HAP-1 (cell line): ENCODE measurements around the gene AMFR.
A peak's percentile ranks its signal among the peaks of the same experiment; 100 is the strongest.

ENCODE experiments used
- DNase-seq, 2 experiments: peaks; one replicate each; pipeline ENCODE4 v3.0.0-alpha.2; 2016 to 2020; ENCODE audit warnings: low spot score in 2 of 2
- H3K27me3 ChIP-seq: fragments of 250-450 bp; sonication (Bioruptor Pico); 2 replicates; pipeline ENCODE4 v1.5.1; 2020; ENCODE audit warnings: low read depth, mild to moderate bottlenecking, moderate library complexity
- H3K36me3 ChIP-seq: fragments of 250-450 bp; sonication (Bioruptor Pico); replicated peaks from 2 replicates; pipeline ENCODE4 v1.5.1; 2020; ENCODE audit warnings: mild to moderate bottlenecking
- H3K4me1 ChIP-seq: fragments of 250-450 bp; sonication (Bioruptor Pico); 2 replicates; pipeline ENCODE4 v1.5.1; 2020; ENCODE audit warnings: mild to moderate bottlenecking
- H3K4me3 ChIP-seq: fragments of 250-450 bp; sonication (Bioruptor Pico); 2 replicates; pipeline ENCODE4 v1.5.1; 2020; ENCODE audit warnings: mild to moderate bottlenecking, moderate library complexity
- H3K9me3 ChIP-seq: fragments of 250-450 bp; sonication (Bioruptor Pico); 2 replicates; pipeline ENCODE4 v1.5.1; 2020; ENCODE audit warnings: mild to moderate bottlenecking, moderate library complexity
- in situ Hi-C: fragments of 300-500 bp; cut with MboI; formaldehyde crosslinking; loops from 3 replicates; pipeline ENCODE4 v1.14.3; 2020; ENCODE audit warnings: low sequenced_read_pairs, inconsistent platforms, mixed read lengths

Gene AMFR

DNA sequence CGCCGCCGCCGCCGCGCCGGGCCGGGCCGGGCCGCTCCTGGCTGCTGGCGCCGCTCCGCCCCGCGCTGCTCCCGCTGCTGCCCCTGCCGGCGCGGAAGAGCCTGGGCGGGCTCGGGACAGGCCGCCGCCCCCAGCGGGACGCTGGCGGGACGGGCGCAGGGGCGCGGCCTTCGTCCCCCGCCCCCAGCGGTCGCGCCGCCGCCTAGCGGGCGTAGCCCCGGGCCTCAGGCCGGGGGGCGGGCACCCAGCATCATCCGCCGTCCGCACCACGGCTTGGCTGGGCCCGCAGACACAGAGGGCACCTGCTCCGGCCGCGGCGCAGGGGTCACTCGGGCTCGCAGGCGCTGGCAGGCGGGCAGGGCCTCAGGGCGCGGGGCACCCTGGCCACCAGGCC lies at the start of gene AMFR:
Gene AMFR, minus strand, starts transcription at position 107 of the 394 bp plus-strand sequence. CDS start 218 bp downstream, outside the sequence.
- in situ Hi-C loops, result loop anchor here (25.0 kb wide), 1 partner anchor 112 kb away; no protein-coding TSS in a partner anchor
- Histone ChIP-seq H3K4me1 (peaks cover 39% of the 10 kb centered on the region), H3K9me3 (no peaks in the 10 kb centered on the region), H3K36me3 (peaks cover 2% of the 10 kb centered on the region), H3K4me3 (peak within 1 kb of the TSS; percentile 49), H3K27me3 (no peaks in the 10 kb centered on the region)
- DNase-seq, result peak; percentile 73 to 75

DNA sequence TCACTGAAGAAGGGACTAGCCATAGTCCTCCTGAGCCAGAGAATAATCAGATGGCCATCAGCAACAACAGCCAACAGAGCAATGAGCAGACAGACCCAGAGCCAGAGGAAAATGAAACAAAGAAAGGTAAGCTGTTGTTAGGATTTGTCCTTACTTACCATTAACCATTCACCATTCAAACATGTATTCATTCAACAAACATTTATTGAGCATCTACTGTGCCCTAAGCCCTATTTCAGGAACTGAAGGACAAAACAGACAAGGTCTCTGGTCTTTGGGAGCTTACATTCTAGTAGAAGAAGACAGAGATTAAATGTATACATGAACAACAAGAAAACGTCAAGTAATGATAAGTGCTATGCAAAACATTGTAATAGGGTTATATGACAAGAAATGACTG lies 45.3 kb upstream of the AMFR start:
- DNase-seq, result no peak
- no peaks in the 10 kb centered on the region for H3K9me3 ChIP-seq
- H3K4me3 ChIP-seq, result no peak overlapping the region
- no peaks in the 10 kb centered on the region for H3K4me1 ChIP-seq
- no peaks in the 10 kb centered on the region for H3K27me3 ChIP-seq
- peaks cover 82% of the 10 kb centered on the region for H3K36me3 ChIP-seq
- in situ Hi-C loops, result no loop called here

DNA sequence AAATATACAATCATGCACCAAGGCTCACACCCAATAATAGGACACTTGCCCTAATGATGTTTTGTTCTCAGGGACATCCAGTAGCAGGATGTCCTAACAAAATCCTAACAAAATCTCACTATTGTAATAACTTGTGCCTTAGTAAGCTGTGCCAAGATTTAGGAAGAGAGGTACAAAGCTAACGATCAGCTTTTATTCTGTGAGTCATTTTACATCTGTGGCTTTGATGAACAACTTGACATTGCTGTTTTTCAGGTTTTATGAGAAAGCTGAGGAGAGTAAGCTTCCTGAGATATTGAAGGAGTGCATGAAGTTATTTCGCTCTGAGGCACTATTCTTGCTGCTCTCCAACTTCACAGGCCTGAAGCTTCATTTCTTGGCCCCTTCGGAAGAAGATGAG lies 44.9 kb upstream of the AMFR start:
- Histone ChIP-seq H3K36me3 (peaks cover 82% of the 10 kb centered on the region), H3K27me3 (no peaks in the 10 kb centered on the region), H3K4me1 (no peaks in the 10 kb centered on the region), H3K4me3 (no peak overlapping the region), H3K9me3 (no peaks in the 10 kb centered on the region)
- in situ Hi-C loops, result no loop called here
- no peak for DNase-seq

DNA sequence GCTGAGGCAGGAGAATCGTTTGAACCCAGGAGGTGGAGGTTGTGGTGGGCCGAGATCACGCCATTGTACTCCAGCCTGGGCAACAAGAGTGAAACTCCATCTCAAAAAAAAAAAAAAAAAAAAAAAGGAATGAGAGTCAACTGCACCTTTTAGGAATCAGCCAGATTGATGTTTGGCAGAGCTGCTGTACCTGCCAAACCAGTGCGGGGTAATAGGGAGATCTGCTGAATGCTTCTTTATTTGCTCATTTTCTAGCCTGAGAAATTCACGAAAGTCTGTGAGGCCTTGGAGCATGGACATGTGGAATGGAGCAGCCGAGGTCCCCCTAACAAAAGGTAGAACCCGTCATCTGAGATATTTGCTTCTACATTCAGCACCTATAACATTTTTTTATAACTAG lies 44.4 kb upstream of the AMFR start:
- no peaks in the 10 kb centered on the region for H3K9me3 ChIP-seq
- H3K4me3 ChIP-seq, result no peak overlapping the region
- in situ Hi-C loops, result no loop called here
- H3K4me1 ChIP-seq, result no peaks in the 10 kb centered on the region
- H3K27me3 ChIP-seq, result no peaks in the 10 kb centered on the region
- H3K36me3 ChIP-seq, result peaks cover 81% of the 10 kb centered on the region
- no peak for DNase-seq

DNA sequence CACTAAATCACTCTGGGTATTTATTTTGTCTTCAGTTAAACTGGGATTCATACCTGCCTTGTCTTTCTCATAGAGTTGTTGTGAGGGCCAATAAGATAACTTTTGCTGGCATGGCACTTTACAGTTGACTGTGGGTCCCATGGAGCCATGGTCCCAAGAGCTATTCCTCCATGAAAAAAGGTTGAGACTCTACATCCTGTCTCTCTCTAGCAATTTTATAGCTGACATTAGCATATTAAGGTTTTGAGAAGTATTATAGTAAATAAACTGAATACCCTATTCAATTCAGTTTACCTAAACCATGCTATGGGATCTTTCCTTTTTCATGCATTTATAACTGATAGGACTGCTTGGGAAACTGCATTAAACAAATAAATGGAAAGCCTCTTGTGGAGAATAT lies 43.5 kb upstream of the AMFR start:
- DNase-seq, result no peak
- H3K4me1 ChIP-seq, result no peaks in the 10 kb centered on the region
- H3K4me3 ChIP-seq, result no peak overlapping the region
- in situ Hi-C loops, result no loop called here
- no peaks in the 10 kb centered on the region for H3K9me3 ChIP-seq
- H3K27me3 ChIP-seq, result no peaks in the 10 kb centered on the region
- peaks cover 89% of the 10 kb centered on the region for H3K36me3 ChIP-seq

DNA sequence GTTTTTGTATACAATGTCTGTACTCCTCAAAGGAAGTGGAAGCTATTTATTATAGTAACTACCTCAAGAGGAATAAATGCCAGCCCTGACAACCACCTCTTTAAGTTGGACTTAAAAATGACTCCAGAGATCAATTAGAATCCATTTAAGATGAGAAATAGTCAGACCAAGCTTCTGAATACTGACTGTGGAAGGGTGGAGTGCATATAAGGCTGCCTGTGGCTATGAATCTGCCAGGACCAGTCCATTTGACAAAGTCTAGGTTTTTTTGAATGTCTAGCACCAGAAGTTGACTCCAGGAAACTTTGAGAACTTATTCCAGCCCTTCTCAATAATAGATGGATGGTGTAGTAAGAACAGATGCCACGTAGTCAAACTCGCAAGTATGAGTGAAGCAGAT lies 41.0 kb upstream of the AMFR start:
- no peaks in the 10 kb centered on the region for H3K4me1 ChIP-seq
- DNase-seq, result no peak
- H3K27me3 ChIP-seq, result no peaks in the 10 kb centered on the region
- no peaks in the 10 kb centered on the region for H3K9me3 ChIP-seq
- H3K36me3 ChIP-seq, result peaks cover 82% of the 10 kb centered on the region
- no peak overlapping the region for H3K4me3 ChIP-seq
- in situ Hi-C loops, result no loop called here

DNA sequence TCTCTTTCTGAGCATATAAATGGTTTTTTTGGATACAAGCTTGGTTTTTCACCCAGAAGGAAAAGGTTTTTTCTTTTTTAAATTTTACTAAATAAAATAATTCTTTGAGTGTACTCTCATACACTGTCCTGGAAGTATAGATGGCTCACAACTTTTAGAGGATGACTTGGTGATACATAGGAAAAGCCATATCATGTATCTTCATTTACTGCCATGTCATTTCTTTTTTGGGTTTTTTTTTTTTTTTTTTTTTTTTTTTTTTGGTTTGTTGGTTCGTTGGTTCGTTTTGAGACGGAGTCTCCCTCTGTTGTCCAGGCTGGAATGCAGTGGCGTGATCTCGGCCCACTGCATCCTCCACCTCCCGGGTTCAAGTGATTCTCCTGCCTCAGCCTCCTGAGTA lies 37.8 kb upstream of the AMFR start:
- no peaks in the 10 kb centered on the region for H3K9me3 ChIP-seq
- in situ Hi-C loops, result no loop called here
- no peak overlapping the region for H3K4me3 ChIP-seq

DNA sequence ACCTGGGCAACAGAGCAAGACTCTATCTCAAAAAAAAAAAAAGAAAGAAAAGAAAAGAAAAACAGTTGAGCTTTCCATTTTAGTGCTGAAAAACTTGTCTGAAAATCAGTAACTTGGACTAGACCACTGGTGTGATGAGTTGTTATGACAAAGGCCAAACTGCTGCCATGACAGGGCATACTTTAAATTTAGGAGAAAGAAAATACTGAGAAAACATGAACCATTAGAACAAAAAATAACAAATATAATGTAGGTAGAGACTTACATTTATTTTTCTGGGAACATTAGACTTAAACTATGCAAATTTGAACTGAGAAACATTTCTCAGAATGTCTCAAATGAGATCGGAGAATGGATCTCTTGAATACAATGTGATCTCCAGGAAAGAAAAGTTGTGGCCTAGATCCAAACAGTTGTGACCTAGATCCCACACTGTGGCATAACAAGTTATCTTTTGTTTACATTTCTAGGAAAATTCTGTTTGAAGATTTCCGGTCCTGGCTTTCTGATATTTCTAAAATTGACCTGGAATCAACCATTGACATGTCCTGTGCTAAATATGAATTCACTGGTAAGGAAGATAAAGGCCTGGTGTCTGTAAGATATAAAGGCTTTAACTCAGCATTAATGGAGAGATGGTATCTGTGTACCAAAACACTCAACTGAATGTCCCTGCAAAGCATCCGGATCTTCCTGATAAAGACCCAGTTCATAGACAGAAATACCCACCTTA lies 36.9 kb upstream of the AMFR start:
- in situ Hi-C loops, result no loop called here
- H3K36me3 ChIP-seq, result peaks cover 58% of the 10 kb centered on the region
- H3K9me3 ChIP-seq, result no peaks in the 10 kb centered on the region; the same call in 1 of the 2 replicates
- peaks cover 31% of the 10 kb centered on the region for H3K4me1 ChIP-seq
- no peak for DNase-seq
- no peaks in the 10 kb centered on the region for H3K27me3 ChIP-seq
- H3K4me3 ChIP-seq, result no peak overlapping the region

More for the DNA sequence above, 37.8 kb upstream of the AMFR start:
- DNase-seq, result no peak
- Histone ChIP-seq H3K36me3 (peaks cover 64% of the 10 kb centered on the region), H3K4me1 (peaks cover 25% of the 10 kb centered on the region), H3K27me3 (no peaks in the 10 kb centered on the region)

DNA sequence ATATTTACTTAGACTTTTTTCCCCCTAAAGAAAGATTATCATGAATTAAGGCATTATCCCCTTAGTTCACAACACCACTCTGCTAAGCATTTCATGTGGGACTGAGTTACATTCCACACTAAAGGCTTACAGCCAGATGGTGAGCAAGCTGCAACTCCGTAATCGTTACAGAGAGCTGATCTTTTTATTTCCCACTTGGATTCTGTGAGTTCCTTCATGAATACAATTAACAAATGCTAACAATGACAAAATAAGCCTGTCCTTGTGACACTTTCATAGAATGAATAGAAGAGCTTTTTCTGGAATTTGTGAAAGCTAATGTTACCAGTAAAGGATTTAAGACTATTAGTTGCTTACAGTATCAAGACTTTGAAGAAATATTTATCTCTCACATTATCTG lies 34.8 kb upstream of the AMFR start:
- in situ Hi-C loops, result no loop called here
- peak; percentile 60 to 94 for DNase-seq
- Histone ChIP-seq H3K27me3 (no peaks in the 10 kb centered on the region; the same call in 1 of the 2 replicates), H3K4me1 (peaks cover 33% of the 10 kb centered on the region), H3K4me3 (no peak overlapping the region), H3K36me3 (peaks cover 57% of the 10 kb centered on the region), H3K9me3 (no peaks in the 10 kb centered on the region; the same call in 1 of the 2 replicates)

DNA sequence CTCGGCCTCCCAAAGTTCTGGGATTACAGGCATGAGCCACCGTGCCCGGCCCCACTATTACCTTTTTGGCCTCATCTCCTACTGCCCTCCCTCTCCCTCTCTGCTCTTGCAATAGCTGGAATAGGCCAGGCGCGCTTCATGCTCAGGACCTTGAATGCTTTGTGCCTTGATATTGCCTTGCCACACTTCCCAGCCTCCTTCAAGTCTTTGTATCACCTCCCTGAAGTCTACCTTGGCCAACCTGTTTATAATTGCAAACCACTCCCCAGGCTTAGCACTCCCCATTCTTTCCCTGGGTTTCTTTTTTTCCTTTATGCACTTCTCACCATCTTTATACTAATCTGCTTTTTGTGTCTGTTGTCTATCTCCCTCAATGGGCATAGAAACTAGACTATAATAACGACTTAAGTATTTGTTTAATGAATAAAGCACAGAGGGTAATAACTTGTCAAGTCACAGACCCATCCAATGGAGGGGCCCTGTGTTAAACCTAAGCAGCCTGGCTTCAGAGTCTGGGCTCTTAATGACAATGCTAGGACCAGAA lies 32.7 kb upstream of the AMFR start:
- no peaks in the 10 kb centered on the region; the same call in 1 of the 2 replicates for H3K9me3 ChIP-seq
- peak; percentile 84 to 99 for DNase-seq
- in situ Hi-C loops, result no loop called here
- peaks cover 33% of the 10 kb centered on the region for H3K4me1 ChIP-seq
- no peak overlapping the region for H3K4me3 ChIP-seq
- peaks cover 61% of the 10 kb centered on the region for H3K36me3 ChIP-seq
- H3K27me3 ChIP-seq, result no peaks in the 10 kb centered on the region; the same call in 1 of the 2 replicates

DNA sequence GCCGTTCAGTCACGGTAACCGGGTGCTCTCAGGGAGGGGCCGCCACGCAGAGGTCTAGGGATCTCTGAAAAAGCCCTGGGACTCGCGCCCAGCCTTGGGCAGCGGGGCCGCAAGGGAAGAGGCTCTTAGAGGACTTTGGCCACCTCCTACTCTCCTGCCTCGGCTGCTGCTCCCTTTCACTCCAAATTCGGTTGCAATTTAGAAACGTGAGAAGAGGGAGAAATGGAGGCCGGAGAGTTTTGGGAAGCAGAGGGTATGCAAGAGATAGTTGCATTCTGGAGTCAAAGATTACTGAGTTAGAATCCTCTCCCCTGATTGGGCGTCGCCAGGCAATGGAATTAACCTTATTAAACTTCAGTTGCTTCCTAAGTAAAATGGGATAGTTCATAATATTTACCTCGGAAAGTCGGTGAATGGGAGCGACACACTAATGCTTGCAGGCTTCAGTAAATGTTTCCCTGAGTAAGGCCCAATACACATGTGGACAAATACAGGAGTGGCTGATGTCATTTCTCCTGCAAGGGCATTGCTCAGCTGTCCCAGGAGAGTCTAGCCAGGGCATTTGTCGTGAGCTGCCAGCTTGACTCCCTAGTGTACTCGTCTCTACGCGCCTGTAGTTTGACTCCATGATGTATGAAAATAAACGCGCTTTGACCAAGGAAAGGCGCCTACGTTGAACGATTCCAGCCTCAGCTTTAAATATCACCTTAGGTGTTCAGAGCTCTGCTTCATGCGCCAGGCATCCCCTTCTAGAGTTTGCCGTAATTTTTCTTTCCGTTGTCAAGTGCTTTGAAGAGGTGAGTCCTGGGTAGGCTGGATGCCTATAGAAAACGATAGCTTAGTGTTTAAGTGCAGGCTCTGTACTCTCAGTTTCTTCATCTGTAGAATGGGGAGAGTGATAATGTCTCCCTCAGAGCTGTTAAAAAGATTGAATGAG lies 26.7 kb upstream of the AMFR start:
- H3K36me3 ChIP-seq, result peaks cover 44% of the 10 kb centered on the region
- peak; percentile 12 to 45 for DNase-seq
- no peaks in the 10 kb centered on the region; the same call in 1 of the 2 replicates for H3K9me3 ChIP-seq
- H3K4me1 ChIP-seq, result peaks cover 29% of the 10 kb centered on the region
- peak overlapping the region; percentile 83 for H3K4me3 ChIP-seq
- in situ Hi-C loops, result no loop called here
- no peaks in the 10 kb centered on the region; the same call in 1 of the 2 replicates for H3K27me3 ChIP-seq

DNA sequence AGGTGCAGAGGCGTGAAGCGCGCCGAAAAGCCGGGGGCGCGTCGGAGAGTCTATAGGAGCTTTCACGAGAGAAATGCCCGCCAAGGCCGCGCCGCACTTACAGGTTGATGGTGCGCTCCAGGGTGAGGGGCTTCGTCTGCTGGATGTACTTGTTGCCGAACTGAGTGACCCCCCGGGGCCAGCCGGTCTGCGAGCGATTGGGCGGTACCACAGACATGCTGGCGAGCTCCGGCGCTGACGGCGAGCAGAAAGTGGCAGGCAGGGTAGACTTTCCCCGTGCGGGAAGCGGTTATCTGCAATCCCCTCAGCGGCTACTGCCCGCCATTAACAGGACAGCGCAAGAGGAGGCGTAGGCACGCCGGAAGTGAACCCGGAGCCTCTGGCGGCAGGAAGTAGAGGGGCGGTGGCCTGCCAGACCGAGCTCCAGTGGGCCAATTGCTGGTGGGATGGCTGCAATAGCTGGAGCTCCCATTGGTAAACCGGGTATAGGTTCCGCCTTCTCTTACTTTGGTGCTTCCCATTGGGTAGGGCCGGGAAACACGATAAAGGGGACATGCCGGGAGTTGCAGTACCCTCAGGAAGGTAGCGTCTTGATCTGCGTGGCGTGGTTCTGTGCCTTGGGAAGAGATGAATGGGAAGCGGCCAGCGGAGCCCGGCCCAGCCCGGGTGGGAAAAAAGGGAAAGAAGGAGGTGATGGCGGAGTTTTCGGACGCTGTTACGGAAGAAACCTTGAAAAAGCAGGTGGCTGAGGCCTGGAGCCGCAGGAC lies 25.8 kb upstream of the AMFR start, which contains the start of the genes NUDT21 and OGFOD1:
Gene NUDT21, minus strand, starts transcription at position 347 of the 767 bp plus-strand sequence. Its CDS starts 130 bp downstream, at position 217.
Gene OGFOD1, plus strand, starts transcription at position 569 of the 767 bp plus-strand sequence. Its CDS starts 59 bp downstream, at position 628.
- peak; percentile 95 to 99 for DNase-seq
- peak within 1 kb of the TSS; percentile 83 for H3K4me3 ChIP-seq
- H3K36me3 ChIP-seq, result peaks cover 44% of the 10 kb centered on the region
- no peaks in the 10 kb centered on the region for H3K27me3 ChIP-seq
- H3K4me1 ChIP-seq, result peaks cover 29% of the 10 kb centered on the region
- H3K9me3 ChIP-seq, result no peaks in the 10 kb centered on the region
- in situ Hi-C loops, result no loop called here
